Common myeloid progenitor, CD34-positive (primary cell): Measurements from ENCODE around the gene PCCB.

Experiments used
- CTCF ChIA-PET: fragments of 350-600 bp; sonication (Branson Sonifier 250); formaldehyde crosslinking; loops from one replicate; lab custom pipeline; 2021; ENCODE audit warnings: antibody characterized with exemption; lab: Charles Lee
- POLR2A ChIA-PET: fragments of 350-600 bp; sonication (Branson Sonifier 250); formaldehyde crosslinking; loops from one replicate; lab custom pipeline; 2021; ENCODE audit warnings: antibody characterized with exemption; lab: Charles Lee
- DNase-seq, 3 donors: peaks; one replicate each; pipeline versions ENCODE4 v3.0.0 to v3.0.0-alpha.2; 2013
- H3K27ac ChIP-seq, 2 experiments: 1 replicate in 1 of 2; 2 replicates in 1 of 2; pipeline ENCODE4 v1.7.0; 2013; ENCODE audit warnings: inconsistent platforms in 2 of 2, low read length in 2 of 2, mild to moderate bottlenecking in 2 of 2, low read depth in 1 of 2, moderate library complexity in 1 of 2; ENCODE audit not compliant: severe bottlenecking in 2 of 2, insufficient read depth in 1 of 2, poor library complexity in 1 of 2
- H3K27me3 ChIP-seq, 5 experiments: replicated peaks in 2 of 5; 1 replicate in 3 of 5; 2 replicates in 2 of 5; pipeline versions ENCODE4 v1.6.1 to v1.7.0; 2013; ENCODE audit warnings: low read length in 4 of 5, mild to moderate bottlenecking in 2 of 5, moderate library complexity in 2 of 5, inconsistent platforms in 1 of 5; ENCODE audit not compliant: insufficient read depth in 5 of 5, control insufficient read depth in 4 of 5
- H3K36me3 ChIP-seq, 4 experiments: 1 replicate in 2 of 4; 2 replicates in 2 of 4; pipeline versions ENCODE4 v1.6.1 to v1.7.0; 2013; ENCODE audit warnings: low read length in 3 of 4, control low read depth in 1 of 4, mild to moderate bottlenecking in 1 of 4; ENCODE audit not compliant: control insufficient read depth in 4 of 4, insufficient read depth in 4 of 4
- H3K4me1 ChIP-seq, 4 experiments: 1 replicate in 3 of 4; 2 replicates in 1 of 4; pipeline versions ENCODE4 v1.6.1 to v1.7.1; 2013; ENCODE audit warnings: low read length in 3 of 4, mild to moderate bottlenecking in 3 of 4, control low read depth in 1 of 4, inconsistent platforms in 1 of 4, moderate library complexity in 1 of 4; ENCODE audit not compliant: control insufficient read depth in 4 of 4, insufficient read depth in 4 of 4; ENCODE audit errors: control extremely low read depth in 1 of 4
- H3K4me3 ChIP-seq, 7 experiments: 1 replicate in 4 of 7; 2 replicates in 3 of 7; pipeline versions ENCODE4 v1.5.1 to v1.7.0; 2013; ENCODE audit warnings: mild to moderate bottlenecking in 7 of 7, low read length in 6 of 7, moderate library complexity in 6 of 7, inconsistent platforms in 2 of 7, low read depth in 2 of 7, control low read depth in 1 of 7; ENCODE audit not compliant: insufficient read depth in 4 of 7, control insufficient read depth in 1 of 7; ENCODE audit errors: extremely low read depth in 1 of 7
- H3K9me3 ChIP-seq, 5 experiments: 1 replicate in 4 of 5; 2 replicates in 1 of 5; pipeline versions ENCODE4 v1.6.1 to v1.7.1; 2013; ENCODE audit warnings: low read length in 4 of 5, mild to moderate bottlenecking in 2 of 5, inconsistent platforms in 1 of 5, low read depth in 1 of 5, moderate library complexity in 1 of 5; ENCODE audit not compliant: control insufficient read depth in 4 of 5, insufficient read depth in 2 of 5; ENCODE audit errors: control extremely low read depth in 1 of 5
- WGBS: methylation state at CpG from one replicate; pipeline ENCODE4 v1.1.5; 2013; ENCODE audit not compliant: insufficient coverage; 5-methylcytosine and 5-hydroxymethylcytosine counted together

Gene PCCB

GRCh38 chr3:136276049-136276755 is 26.1 kb downstream of the PCCB start:
- POLR2A ChIA-PET, result no interaction called here
- Histone ChIP-seq H3K9me3 (peaks cover 3 to 45% (median 19%) of the 10 kb centered on the region in 5 experiments), H3K4me3 (no peak overlapping the region), H3K36me3 (peaks cover 10 to 61% (median 31%) of the 10 kb centered on the region in 4 experiments), H3K4me1 (no peaks in the 10 kb centered on the region), H3K27me3 (no peaks in the 10 kb centered on the region), H3K27ac (no peak overlapping the region)
- 100% methylated on average over 2 of the region's 4 CpGs for WGBS
- CTCF ChIA-PET, result no interaction called here
- no peak for DNase-seq

DNA sequence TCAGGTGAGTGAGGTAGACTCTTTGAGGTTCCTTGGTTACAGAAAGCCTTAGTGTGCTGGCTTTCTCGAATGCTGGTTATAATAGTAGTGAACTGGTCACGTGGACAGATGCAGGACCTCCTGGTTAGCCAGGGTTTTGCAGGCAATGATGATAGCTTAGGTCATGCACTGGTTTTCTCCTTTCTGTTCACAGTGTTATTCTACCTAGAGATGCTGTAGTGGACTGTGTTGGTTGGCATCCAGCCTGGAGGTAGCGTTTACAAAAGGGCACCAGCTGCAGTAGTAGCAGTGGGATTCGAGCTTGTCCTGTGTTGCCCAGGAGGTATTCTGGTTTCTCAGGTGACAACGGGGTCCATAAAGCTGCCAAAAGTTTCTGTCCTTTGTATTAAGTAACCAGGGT is 27.0 kb downstream of the PCCB start:
- no peak overlapping the region for H3K27ac ChIP-seq
- H3K9me3 ChIP-seq, result peaks cover 3 to 53% (median 19%) of the 10 kb centered on the region in 5 experiments
- peaks cover 12 to 63% (median 33%) of the 10 kb centered on the region in 4 experiments for H3K36me3 ChIP-seq
- peaks cover 0 to 5% (median 0%) of the 10 kb centered on the region in 4 experiments for H3K4me1 ChIP-seq
- no peak for DNase-seq
- no peak overlapping the region for H3K4me3 ChIP-seq
- 95% methylated on average over 4 of the region's 5 CpGs for WGBS
- POLR2A ChIA-PET, result no interaction called here
- H3K27me3 ChIP-seq, result no peaks in the 10 kb centered on the region
- CTCF ChIA-PET, result no interaction called here

- Histone ChIP-seq H3K4me3 (no peak overlapping the region), H3K27ac (no peak overlapping the region), H3K9me3 (peaks cover 3 to 53% (median 19%) of the 10 kb centered on the region in 5 experiments), H3K4me1 (peaks cover 0 to 5% (median 0%) of the 10 kb centered on the region in 4 experiments), H3K36me3 (peaks cover 12 to 66% (median 34%) of the 10 kb centered on the region in 4 experiments), H3K27me3 (no peaks in the 10 kb centered on the region)
- no peak for DNase-seq
- WGBS, result 97% methylated on average over 3 of the region's 4 CpGs
- POLR2A ChIA-PET, result no interaction called here
- CTCF ChIA-PET, result no interaction called here
These were observed 27.5 kb downstream of the PCCB start for GRCh38 chr3:136277634-136278033.

DNA sequence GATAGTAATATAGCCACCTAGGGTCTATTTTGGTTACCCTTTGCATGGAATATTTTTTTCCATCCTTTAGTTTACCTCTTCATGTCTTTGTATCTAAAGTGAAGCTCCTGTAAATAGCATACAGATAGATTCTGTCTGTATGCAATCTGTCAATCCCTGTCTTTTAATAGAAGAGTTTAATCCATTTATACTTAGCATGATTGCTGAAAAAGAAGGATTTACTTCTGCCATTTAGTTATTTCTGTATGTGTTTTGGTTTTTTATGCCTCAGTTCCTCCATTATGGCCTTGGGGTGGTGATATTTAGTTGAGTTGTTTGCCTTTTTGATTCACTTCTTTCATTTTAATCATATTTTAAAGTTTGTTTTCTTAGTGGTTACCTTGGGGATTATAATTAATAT is 29.0 kb downstream of the PCCB start:
- Histone ChIP-seq H3K27me3 (no peaks in the 10 kb centered on the region), H3K4me3 (no peak overlapping the region), H3K4me1 (peaks cover 0 to 5% (median 0%) of the 10 kb centered on the region in 4 experiments), H3K36me3 (peaks cover 12 to 75% (median 44%) of the 10 kb centered on the region in 4 experiments), H3K9me3 (peaks cover 3 to 50% (median 19%) of the 10 kb centered on the region in 5 experiments), H3K27ac (no peak overlapping the region)
- no peak for DNase-seq
- ChIA-PET POLR2A (no interaction called here), CTCF (no interaction called here)

DNA sequence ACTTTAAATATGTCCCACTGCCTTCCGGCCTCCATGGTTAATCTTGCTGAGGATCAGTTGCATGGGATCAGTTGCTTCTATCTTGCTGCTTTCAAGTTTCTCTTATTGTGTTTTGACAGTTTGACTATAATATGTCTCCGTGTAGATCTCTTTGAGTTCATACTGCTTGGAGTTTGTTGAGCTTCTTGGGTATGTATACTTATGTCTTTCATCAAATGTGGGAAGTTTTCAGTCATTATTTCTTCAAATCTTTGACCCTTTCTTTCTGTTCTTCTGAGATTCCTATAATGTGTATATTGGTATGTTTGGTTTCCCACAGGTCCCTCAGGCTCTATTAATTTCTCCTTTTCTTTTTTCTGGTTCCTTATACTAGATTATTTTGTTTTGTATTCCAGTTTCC is 30.8 kb downstream of the PCCB start:
- H3K27ac ChIP-seq, result no peak overlapping the region
- peaks cover 18 to 81% (median 51%) of the 10 kb centered on the region in 4 experiments for H3K36me3 ChIP-seq
- H3K4me3 ChIP-seq, result no peak overlapping the region
- ChIA-PET POLR2A (interaction anchor here (0.6 kb wide), 1 partner anchor 231 kb away, joined by 5 read pairs; no protein-coding TSS in a partner anchor), CTCF (no interaction called here)
- no peaks in the 10 kb centered on the region for H3K27me3 ChIP-seq
- H3K9me3 ChIP-seq, result peaks cover 0 to 44% (median 16%) of the 10 kb centered on the region in 5 experiments
- peaks cover 0 to 5% (median 0%) of the 10 kb centered on the region in 4 experiments for H3K4me1 ChIP-seq
- WGBS, result 100% methylated on average over 1 of the region's 2 CpGs
- DNase-seq, result peak; percentile 4 to 33 (median 32)

DNA sequence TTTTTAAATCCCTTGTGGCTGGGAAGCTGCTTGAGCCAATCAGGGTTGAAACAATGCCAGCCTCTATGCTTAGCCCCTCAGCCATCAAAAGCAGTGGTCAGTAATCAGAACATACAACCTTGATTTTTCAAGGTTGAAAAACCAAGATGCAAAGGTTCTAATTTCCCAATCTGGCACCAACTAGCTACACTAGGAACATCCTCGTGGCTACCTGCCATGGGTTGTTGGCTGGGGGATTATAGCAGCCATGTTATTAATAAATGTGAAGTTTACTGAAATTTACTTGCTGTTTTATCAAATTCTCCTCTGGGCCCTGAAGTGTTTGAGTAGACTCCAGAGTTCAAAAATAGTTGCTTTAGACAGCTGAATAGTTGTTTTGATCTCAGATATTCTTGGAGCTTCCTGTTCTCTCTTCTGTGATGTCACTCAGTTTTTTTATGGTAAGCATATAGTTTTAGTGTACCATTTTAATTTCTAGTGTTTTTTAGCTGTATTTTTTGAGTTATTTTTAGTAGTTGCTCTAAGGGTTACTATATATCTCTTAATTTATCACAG is 31.9 kb downstream of the PCCB start:
- Histone ChIP-seq H3K4me3 (no peak overlapping the region), H3K4me1 (peaks cover 0 to 5% (median 0%) of the 10 kb centered on the region in 4 experiments), H3K27me3 (no peaks in the 10 kb centered on the region), H3K9me3 (peaks cover 0 to 40% (median 16%) of the 10 kb centered on the region in 5 experiments), H3K27ac (no peak overlapping the region), H3K36me3 (peaks cover 21 to 78% (median 47%) of the 10 kb centered on the region in 4 experiments)
- ChIA-PET POLR2A (no interaction called here), CTCF (interaction anchor here (0.6 to 1.3 kb wide), 2 partner anchors 19 to 32 kb away, joined by 3 to 4 read pairs; no protein-coding TSS in a partner anchor)
- no CpG with 5 or more reads among the region's 1 CpG for WGBS
- DNase-seq, result no peak

GRCh38 chr3:136283627-136284026 is 33.5 kb downstream of the PCCB start:
- Histone ChIP-seq H3K27me3 (no peaks in the 10 kb centered on the region), H3K27ac (no peak overlapping the region), H3K4me1 (peaks cover 0 to 5% (median 0%) of the 10 kb centered on the region in 4 experiments), H3K36me3 (peaks cover 18 to 72% (median 38%) of the 10 kb centered on the region in 4 experiments), H3K9me3 (peaks cover 0 to 29% (median 9%) of the 10 kb centered on the region in 5 experiments), H3K4me3 (no peak overlapping the region)
- WGBS, result 100% methylated on average over 3 of the region's 6 CpGs
- ChIA-PET POLR2A (no interaction called here), CTCF (no interaction called here)
- no peak for DNase-seq
